COLO668 (cell line): Measurements from ENCODE around the gene CARHSP1.
"Not testable (repeated sequence)": the region's sequence is repeated elsewhere in the genome, so short reads cannot be mapped to it uniquely, and the experiment has no call there.

Experiments
- DNase-seq: peaks from one replicate; lab custom pipeline; 2025; ENCODE audit not compliant: unreplicated experiment; lab: John Stamatoyannopoulos, UW

Gene CARHSP1

DNA sequence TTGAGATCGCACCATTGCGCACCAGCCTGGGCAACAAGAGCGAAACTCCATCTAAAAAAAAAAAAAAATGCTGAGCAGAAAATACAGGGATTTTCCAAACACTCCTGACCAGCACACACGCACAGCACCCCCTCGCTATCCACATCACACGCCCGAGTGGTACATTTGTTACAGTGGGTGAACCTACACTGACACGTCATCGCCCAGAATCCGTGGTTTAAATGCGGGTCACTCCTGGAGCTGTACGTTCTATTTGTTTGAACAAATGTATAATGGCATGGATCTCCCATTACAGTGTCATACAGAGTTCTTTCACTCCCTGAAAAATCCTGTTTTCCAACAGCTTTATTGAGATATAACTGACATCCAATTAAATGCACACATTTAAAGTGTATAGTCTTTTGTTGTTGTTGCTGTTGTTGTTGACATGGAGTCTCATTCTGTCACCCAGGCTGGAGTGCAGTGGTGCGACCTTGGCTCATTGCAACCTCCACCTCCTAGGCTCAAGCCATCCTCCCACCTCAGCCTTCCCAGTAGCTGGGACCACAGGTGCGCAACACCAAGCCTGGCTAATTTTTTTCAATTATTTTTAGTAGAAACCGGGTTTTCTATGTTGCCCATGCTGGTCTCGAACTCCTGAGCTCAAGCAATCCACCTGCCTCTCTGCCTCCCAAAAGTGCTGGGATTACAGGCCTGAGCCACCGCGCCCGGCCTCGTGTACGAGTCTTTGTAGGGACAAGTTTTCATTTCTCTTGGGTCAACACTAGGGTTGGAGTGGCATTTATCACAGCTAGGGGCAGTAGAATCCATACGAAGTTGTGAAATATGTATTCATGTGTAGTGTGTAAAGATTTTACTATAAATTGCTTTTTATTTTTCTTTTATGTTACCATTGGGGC lies 4.4 kb upstream of the CARHSP1 start:
- no peak for DNase-seq

DNA sequence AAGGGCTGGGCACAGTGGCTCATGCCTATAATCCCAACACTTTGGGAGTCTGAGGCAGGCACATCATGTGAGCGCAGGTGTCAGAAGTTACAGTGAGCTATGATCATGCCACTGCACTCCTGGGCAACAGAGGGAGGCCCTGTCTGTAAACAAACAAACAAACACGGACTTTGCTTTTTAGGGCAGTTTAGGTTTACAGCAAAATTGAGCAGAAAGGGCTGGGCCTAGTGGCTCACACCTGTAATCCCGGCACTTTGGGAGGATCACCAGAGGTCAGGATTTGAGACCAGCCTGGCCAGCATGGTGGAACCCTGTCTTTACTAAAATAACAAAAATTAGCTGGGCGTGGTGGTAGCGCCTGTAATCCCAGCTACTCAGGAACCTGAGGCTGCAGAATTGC lies 3.3 kb upstream of the CARHSP1 start:
- no peak for DNase-seq

DNA sequence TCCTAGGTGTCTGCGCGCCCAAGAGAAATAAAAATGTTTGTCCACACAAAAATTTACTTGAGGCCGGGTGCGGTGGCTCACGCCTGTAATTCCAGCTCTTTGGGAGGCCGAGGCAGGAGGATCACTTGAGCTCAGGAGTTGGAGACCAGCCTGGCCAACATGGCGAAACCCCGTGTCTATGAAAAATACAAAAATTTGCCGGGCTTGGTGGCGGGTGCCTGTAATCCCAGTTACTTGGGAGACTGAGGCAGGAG lies 1.1 kb upstream of the CARHSP1 start:
- DNase-seq: not testable (repeated sequence)

DNA sequence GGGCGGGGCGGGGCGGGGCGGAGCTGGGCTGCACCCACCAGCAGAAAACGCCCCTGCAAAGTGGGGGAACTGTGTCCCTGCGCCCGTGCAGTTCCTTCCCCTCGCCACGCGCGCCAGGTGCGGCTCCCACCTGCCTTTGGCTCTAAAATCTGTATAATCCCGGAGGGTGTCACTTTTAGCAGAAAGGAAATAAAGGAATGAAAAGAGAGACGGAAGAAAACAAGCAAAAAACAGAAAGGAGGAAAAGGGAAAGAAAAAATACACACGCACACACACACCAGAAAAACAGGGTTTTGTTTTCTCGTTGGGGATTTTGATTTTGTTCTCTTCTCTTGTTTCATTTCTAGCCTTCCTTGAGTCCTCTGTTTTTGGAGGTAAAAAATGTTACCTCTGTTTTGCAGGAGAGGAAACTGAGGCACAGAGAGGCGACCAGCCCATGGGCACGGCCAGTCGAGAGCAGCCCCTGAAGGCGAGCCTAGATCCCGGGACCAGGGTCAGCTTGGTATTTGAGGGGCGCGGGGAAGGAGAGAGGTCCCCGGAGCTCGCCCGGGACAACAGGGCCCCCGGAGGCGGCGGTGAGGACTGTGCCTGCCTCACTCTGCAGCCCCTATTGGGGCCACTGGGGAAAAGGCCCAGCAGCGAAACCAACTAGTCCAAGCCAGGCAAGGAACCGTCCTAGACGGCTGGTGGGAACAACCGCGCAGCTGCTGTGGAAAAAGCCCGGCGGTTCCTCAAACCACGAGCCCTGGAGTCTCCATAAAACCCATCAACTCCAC lies 594 bp upstream of the CARHSP1 start:
- peak; percentile 14 for DNase-seq

DNA sequence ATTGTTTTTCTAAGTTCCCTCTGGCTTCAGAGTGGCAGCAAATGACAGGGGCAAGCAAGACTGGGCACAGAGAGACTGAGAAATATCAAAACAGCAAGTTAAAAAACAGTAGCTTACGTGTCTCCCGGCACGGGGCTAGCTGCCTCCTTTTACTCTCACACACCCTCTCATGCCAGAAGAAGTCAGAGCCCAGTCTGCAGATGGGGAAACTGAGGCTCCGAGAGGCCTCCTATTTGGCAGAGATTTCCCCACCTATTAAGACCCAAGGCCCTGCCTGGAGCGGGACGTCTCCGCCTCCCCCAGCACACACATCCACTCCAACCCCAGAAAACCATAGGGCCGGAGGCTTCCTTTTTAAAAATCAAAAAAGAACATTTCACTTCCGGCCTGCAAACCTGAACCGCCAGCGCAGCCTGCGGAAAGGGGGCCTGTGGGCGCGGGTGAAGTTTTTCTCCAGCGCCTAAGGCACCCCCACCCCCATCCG lies 832 bp downstream of the CARHSP1 start:
- no peak for DNase-seq

DNA sequence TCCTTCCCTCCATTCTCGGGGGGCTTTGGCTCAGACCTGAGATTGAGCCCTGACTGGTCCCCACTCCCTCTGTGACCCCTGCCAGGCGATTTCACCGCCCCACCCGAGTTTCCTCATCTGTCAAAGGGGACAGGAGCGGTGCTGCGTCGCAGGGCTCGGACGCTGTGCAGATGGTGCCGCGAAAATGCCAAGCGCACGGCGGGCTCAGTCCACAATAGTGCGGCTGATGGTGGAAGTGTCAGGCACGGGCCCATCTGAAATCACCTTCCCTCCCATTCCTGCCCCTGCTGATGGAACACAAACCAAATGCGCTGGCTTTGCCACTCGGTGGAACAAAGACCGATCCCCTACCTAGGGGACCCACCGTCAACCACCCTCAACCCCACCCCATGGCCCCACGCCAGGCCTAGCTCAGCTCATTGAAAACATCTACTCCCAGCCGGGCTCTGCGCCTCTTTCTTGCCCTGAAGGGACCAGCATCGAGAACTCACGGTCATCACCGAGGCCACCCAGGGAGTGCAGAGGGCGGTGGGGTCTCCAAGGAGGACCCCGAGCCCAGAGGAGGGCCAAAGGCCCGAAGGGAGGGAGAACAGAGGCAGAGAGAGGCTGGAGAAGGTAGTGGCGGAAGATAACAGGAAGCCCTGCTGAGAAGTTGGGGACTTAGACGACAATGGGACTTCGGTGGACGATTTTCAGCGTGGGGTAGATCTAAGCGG lies 1.4 kb downstream of the CARHSP1 start:
- DNase-seq: peak; percentile 60

DNA sequence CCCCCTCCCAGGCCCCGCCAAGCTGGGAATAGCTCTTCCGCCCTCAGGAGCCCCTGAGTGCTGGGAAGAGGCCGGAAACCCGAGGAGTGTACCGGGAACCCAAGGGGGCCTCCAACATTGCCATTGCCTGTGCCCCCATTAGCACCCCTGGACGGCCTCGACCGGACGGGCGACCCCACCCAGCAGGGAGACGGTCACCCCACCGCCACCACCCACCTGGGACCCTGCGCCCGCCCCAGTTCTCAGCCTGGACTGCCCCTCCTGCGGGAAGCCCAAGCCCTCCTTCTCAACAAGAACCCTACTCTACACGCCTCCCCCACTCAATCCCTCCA lies 2.0 kb downstream of the CARHSP1 start:
- DNase-seq: no peak

DNA sequence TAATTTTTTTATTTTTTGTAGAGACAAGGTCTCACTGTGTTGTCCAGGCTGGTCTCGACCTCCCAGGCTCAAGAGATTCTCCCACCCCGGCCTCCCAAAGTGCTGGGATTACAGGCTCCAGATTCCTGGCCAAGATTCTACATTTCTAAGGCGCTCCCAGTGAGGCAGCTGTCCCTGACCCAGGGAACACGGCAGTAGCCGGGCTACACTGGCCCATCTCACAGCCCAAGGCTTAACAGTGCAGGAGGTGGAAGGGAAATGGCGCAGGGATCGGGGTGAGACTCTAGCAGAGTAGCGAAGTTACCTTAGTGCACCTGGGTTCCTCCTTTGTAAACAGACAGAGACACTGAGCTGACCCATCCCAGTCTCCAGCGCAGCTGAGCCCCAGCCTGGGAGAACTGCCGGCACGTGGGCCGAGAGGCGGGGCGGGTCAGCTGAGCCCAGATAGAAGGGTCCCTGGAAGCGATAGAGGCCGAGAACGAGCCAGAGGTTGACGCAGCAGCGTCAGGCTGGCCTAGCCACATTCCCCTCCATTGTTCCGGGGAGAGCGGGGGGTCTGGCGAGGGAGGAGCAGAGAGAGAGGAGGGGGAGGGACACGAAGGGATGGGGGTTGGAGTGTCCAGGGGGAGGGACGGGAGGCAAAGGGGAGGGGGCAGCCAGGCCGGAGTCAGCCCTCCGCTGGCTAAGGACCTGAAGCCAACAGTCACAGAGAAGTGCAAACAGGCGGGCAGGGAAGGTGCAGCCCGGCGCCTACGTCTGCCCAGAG lies 2.5 kb downstream of the CARHSP1 start:
- DNase-seq: peak; percentile 47

DNA sequence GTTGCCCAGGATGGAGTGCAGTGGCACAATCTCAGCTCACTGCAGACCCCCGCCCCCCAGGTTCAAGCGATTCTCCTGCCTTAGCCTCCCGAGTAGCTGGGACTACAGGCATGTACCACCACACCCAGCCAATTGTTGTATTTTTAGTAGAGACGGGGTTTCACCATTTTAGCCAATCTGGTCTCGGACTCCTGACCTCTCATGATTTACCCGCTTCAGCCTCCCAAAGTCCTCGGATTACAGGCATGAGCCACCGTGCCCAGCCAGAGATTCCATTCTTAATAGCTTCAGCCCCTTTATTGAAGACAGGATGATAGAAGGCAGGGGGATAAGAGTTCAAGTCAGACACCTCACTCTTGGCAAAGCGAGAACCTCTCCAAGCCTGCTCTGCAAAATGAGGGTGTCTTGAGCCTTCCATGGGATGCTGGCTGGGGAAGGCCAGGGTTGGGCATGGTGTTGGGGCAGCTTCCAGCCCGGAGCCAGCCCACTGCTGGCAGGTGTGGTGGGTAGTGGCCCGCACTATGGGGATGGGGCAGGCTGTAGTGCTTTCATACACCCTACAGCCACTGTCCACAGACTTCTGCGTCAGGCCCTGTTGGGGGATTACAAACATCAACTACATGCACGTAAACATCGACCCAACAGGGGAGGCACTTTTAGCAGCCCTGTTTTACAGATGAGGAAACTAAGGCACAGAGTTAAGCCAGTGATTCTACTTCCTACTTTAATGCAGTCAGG lies 3.5 kb downstream of the CARHSP1 start:
- no peak for DNase-seq

DNA sequence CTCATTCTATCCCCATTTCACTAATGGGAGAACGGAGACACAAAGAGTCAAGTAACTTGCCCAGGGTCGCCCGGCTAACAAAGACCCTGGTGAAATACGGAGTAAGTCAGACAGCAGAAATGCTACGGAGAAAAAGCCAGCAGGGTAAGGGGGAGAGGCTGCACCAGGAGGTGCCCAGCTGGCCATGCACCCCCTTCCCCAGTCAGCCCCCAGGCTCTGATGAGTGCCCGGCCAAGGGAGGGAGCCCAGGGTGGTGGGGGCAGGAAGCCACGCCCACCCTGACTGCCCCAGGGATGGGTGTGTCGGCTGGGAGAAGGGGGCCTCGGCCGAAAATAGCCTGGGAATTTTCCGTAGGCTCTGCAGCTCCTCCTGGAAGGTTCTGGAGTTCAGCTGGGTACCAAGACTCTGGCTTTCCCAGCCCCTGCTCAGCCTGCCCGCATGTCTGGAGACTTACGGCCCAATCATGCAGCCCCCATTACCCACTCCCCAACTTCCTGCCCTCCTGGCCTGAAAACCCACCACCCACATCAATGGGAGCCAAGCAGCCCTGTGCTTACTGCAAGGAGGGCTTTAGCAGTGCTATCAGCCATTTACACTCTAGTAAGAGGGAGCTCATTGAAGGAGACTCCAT lies 4.2 kb downstream of the CARHSP1 start:
- no peak for DNase-seq

DNA sequence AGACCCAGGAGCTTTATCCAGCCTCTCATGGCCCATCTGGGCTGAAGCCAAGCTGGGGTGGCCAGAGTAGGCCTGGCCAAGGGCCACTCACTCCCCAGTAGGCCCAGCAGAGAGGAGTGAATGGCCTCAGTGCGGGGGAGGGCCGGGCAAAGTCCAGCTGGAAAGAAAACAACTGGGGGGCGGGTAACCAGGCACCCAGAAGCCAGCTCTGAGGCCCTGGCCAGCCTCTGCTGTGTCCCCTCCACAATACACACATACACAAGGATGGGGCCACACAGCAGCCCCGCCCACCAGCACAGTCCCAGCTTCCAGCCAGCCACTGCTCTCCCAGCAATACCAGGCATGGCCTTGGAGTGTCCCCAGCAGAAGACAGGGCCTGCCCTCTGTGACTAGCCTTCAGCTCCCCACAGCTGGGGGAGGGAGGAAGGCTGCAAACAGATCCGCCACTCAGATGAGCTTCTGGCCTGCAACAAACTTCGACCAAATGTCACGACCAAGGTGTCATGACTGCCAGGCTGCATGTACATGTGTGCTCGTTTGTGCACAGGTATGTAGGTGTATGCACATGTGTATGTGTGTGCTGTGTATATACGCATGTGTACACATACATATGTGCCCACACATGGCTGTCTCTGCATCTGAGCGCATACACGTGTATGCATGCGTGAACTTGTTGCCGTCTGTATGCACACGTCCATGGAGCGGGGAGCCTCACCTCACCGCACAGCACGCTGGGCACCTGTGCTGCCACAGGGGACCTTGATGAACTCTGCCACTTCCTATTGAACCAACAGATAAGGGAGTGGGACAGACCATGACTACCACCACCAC lies 5.0 kb downstream of the CARHSP1 start:
- DNase-seq: peak; percentile 65

DNA sequence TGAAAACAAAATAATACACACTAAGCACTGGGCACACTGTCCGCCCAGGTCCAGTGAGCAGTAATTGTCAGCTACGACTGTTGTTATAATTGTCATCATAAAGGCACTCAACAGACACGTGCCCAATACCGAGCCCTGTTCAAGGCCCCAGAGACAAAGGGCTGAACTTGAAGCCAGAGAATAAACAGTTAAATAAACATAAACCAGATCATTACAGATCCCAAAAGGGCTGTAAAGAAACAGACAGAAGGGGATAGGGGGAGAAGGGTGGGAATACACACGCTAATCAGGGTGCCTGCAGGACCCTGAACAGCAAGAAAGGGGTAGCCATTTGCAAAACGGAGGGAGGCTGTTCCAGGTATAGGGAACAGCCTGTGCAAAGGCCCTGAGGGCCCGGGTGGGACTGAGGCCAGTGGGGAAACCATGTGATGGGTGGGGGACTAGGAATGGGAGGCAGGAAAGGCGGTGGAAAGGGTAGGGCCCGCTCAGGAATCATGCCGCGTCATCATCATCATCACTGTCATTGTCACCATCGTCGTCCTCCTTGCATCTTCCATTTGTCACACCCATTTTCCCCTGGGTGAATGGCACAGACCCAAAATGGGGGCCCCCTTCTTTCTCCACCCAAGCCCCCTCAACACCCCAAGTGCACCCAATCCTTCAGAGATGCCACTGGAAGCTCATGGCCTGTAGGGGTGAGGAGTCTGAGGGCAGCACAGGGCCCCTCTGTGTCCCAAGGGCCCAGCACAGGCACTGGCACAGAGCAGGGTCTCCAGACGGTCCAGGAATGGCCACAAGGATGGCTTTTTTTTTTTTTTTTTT lies 6.3 kb downstream of the CARHSP1 start:
- no peak for DNase-seq

DNA sequence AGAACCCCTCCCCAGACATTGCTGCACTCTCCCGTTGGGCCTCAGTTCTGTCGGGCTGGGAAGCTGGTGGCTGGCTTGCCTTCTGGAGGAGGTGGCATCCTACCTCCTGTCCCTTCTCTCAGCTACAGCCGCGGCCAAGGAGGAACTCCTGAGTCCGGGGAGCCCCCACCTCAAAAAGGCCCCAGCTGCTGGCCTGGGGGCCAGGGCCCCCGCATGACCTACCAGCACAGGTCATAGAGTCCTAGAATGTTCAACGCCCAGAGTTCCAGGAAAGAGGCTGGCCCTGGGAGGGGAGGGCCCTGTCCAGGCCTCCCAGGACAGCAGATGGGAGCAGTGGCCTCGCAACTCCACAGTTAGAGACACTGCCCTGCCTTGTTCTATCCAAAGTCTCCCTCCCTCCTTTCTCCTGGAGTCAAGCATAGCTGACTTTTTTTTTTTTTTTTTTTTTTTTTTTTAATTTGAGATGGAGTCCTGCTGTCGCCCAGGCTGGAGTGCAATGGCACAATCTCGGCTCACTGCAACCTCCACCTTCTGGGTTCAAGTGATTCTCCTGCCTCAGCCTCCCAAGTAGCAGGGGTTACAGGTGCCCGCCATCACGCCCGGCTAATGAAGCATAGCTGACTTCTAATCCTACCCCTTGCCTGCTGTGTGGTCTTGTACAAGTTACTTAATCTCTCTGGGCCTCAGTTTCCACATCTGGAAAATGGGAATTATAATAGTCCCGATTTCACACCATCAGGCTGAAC lies 7.1 kb downstream of the CARHSP1 start:
- no peak for DNase-seq

DNA sequence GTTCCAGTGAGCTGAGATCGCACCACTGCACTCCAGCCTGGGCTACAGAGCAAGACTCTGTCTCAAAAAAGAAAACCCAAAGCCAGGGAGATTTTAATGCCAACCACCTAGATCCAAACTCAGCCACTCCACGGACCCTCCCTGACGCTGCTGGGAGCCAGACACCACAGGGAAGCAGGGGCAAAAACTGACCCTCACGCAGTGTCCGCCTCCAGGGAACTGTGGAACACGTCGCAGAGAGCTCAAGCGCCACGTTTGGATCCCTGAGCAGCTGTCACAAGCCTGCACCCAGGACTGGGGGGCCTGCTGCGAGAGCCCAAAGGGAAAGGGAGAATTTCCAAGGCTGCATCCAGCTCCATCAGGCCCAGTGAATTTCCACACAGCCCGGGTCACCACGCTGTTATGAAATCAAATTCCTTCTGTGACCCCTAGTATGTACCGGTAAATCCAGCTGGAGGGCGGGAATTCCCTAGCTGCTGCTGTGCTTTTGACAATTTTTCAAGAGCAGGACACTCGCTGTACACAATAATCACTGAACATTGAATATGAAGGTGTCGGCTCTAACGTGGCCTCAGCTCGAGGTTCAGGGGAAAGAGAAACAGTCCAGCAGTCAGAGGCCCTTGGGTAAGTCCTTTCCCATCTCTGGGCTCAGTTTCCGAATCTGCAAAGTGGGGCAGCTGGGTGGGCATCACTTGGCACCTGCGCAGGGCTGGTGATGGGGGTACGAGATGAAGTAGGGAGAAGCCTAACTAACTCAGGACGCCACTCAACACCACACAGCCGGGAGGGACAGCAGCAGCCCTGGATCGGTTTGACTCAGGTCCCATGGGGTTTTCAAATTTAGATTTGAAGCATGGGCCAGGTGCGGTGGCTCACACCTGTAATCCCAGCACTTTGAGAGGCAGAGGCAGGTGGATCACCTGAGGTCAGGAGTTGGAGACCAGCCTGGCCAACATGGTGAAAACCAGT lies 8.6 kb downstream of the CARHSP1 start:
- no peak for DNase-seq

DNA sequence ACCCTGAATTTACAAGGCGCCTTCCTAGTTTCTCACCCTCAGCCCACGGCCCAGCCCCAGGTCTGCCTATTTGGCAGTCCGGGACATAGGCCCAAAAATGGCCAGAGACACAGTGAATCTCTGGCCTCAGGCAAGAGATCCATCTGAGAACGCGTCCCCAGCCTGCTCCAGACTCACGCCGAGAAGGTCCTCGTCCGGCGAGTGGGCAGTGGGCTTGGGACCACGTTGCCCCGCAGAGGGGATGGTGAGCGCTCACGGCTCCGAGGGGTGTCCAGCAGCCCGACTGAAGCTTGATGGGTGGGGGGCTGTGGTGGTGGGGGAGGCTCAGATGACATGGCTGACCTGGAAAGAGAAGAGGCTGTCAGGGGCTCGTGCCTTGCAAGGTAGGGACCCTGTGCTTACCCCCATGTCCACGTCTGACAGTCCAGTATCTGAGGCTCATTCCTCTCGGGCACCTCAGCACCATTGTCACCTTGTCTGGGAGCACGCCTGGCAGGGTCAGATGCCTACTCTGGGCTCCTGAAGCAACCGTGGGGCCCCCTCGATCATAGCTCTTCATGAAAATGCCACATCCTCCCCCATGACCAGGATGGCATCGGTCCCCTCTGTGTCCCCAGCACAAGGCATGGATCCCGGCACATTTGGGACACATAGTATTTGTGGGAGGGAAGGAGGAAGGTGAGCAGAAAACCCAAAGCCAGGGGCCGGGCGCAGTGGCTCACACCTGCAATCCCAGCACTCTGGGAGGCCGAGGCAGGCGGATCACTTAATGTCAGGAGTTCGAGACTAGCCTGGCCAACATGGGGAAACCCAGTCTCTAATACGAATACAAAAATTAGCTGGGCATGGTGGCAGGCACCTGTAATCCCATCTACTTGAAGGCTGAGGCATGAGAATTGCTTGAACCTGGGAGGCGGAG lies 9.6 kb downstream of the CARHSP1 start:
- no peak for DNase-seq
